B cell (primary cell): ENCODE results near the gene CDH13.

Experiments
- EZH2 ChIP-seq: IDR thresholded peaks from 2 replicates; pipeline ENCODE4 v1.6.1; 2012; ENCODE audit warnings: borderline replicate concordance, low read depth, mild to moderate bottlenecking, moderate library complexity, low read length; ENCODE audit not compliant: insufficient read depth, poor library complexity, severe bottlenecking
- TF ChIP-seq, protein P1 (sequence below): fragments of 200-600 bp; IDR thresholded peaks from one replicate; pipeline ENCODE4 v1.8.0; 2022; ENCODE audit warnings: antibody characterized with exemption, mild to moderate bottlenecking

DNA sequence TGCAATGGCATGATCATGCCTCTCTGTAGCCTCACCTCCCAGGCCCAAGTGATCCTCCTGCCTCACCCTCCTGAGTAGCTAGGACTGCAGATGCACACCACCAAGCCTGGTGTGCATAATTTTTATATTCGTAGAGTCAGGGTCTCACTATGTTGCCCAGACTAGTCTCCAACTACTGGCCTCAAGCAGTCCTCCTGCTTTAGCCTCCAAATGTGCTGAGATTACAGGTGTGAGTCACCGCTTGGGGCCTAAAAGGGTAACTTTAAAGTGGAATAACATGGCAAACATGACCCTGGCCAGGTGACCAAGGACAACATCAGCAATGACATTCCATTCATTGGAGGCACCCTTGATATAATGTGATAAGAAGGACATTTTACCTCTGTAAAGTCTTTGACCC, 1207.2 kb downstream of the CDH13 start:
- TF ChIP-seq, protein P1, sequence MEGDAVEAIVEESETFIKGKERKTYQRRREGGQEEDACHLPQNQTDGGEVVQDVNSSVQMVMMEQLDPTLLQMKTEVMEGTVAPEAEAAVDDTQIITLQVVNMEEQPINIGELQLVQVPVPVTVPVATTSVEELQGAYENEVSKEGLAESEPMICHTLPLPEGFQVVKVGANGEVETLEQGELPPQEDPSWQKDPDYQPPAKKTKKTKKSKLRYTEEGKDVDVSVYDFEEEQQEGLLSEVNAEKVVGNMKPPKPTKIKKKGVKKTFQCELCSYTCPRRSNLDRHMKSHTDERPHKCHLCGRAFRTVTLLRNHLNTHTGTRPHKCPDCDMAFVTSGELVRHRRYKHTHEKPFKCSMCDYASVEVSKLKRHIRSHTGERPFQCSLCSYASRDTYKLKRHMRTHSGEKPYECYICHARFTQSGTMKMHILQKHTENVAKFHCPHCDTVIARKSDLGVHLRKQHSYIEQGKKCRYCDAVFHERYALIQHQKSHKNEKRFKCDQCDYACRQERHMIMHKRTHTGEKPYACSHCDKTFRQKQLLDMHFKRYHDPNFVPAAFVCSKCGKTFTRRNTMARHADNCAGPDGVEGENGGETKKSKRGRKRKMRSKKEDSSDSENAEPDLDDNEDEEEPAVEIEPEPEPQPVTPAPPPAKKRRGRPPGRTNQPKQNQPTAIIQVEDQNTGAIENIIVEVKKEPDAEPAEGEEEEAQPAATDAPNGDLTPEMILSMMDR = no peak
- no peak for TF ChIP-seq EZH2
